ENCODE measurements around the gene GABRG3. TPM values are rescaled to one million over a fixed set of nuclear protein-coding genes. Genes with fewer than 3 reads are reported as not detected.

Gene GABRG3
- total and polyA plus RNA-seq, 9 of the 15 experiments (the other 6 are each of a cell fraction or from before 2014, with no cell fraction given), result 4.0 to 15.1 (median 11.2) TPM

GRCh38 chr15:27235161-27235560 lies 264.2 kb downstream of the GABRG3 start (continued):
- TF ChIP-seq NR2C2 (CRISPR knock-in tag; IDR thresholded peaks at IDR 0.05), result no peak
- TF ChIP-seq NR2C2 (tag; IDR thresholded peaks at IDR 0.05), result peak; percentile 78
- TF ChIP-seq MEIS2 (IDR thresholded peaks at IDR 0.05; ENCODE audit: partially characterized antibody), result peak; percentile 9
- TF ChIP-seq RBM14 (IDR thresholded peaks at IDR 0.05; ENCODE audit: borderline replicate concordance, insufficient read depth, low read depth, low read length), result no peak
- no peak for TF ChIP-seq CEBPG (CRISPR knock-in tag; IDR thresholded peaks at IDR 0.05)
- no peak for TF ChIP-seq CEBPG (tag; conservative IDR thresholded peaks at IDR 0.05 in 1 of 2, IDR thresholded peaks at IDR 0.05 in 1 of 2)
- TF ChIP-seq PHF8 (IDR thresholded peaks at IDR 0.05; ENCODE audit: borderline replicate concordance, low read length), result no peak
- no peak for TF ChIP-seq MXI1 (IDR thresholded peaks at IDR 0.05; ENCODE audit: low read depth, low read length)
- TF ChIP-seq TRIM28 (IDR thresholded peaks at IDR 0.05), result no peak
- TF ChIP-seq GMEB1 (CRISPR knock-in tag; IDR thresholded peaks at IDR 0.05), result no peak
- peak; percentile 63 for TF ChIP-seq KLF16 (IDR thresholded peaks at IDR 0.05)
- no peak for TF ChIP-seq SPI1 (IDR thresholded peaks at IDR 0.05; ENCODE audit: borderline replicate concordance, low read depth, low read length)
- no peak for TF ChIP-seq ZNF280A (IDR thresholded peaks at IDR 0.05; ENCODE audit: low read depth, partially characterized antibody)
- no peak for TF ChIP-seq PREB (CRISPR knock-in tag; IDR thresholded peaks at IDR 0.05)

All from K562 (cell line).